ENCODE results near the gene PARN.

- no peak for TF ChIP-seq CTCF (IDR thresholded peaks at IDR 0.05)
- TF ChIP-seq POLR2A (IDR thresholded peaks at IDR 0.05) = no peak
Observed at GRCh38 chr16:14627078-14627477, 3.0 kb downstream of the PARN start.
